Fibroblast of villous mesenchyme (primary cell): ENCODE results near the gene FBXL14. TPM values are rescaled to one million over a fixed set of nuclear protein-coding genes. Genes with fewer than 3 reads are reported as not detected.
A peak's percentile ranks its signal among the peaks of the same experiment; 100 is the strongest.

Experiments used
- DNase-seq: peaks from one replicate; pipeline ENCODE4 v3.0.0-alpha.2; 2010; ENCODE audit warnings: low read depth
- H3K4me3 ChIP-seq: 2 replicates; pipeline ENCODE4 v1.5.1; 2011; ENCODE audit warnings: low read depth, mild to moderate bottlenecking, low read length
- total RNA-seq: library from RNA; depleted of rRNA; stranded (reverse); fragments of >200 nt; gene quantifications from 2 replicates; pipeline ENCODE4 v1.2.3, GENCODE V29; 2012
- TF ChIP-seq, protein P1 (sequence below): IDR thresholded peaks from 2 replicates; pipeline ENCODE4 v1.5.1; 2012; ENCODE audit warnings: low read depth, mild to moderate bottlenecking, low read length; ENCODE audit not compliant: insufficient read depth

Gene FBXL14
- total RNA-seq, 1 donor: 9.5 TPM

DNA sequence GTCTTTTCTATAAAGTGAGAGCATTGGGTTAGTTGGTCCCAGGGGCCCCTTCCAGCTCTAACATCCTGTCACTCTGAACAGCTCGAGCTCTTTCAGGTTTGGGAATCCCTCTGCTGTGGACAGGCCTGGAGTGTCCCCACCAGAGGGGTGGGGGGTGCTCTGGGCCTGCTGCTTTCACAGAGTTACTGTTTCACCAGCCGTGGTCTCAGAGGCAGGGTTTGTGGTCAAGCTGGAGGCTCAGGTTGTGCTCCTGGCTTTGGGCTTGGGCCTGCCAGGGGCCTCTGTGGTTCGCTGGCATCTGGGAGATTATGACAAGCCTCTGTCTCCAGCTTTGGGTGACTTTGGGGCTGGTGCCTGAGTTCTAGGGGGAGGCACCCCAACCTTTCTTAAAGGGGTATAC, 59.6 kb downstream of the FBXL14 start:
- DNase-seq: no peak
- no peak overlapping the region for H3K4me3 ChIP-seq

DNA sequence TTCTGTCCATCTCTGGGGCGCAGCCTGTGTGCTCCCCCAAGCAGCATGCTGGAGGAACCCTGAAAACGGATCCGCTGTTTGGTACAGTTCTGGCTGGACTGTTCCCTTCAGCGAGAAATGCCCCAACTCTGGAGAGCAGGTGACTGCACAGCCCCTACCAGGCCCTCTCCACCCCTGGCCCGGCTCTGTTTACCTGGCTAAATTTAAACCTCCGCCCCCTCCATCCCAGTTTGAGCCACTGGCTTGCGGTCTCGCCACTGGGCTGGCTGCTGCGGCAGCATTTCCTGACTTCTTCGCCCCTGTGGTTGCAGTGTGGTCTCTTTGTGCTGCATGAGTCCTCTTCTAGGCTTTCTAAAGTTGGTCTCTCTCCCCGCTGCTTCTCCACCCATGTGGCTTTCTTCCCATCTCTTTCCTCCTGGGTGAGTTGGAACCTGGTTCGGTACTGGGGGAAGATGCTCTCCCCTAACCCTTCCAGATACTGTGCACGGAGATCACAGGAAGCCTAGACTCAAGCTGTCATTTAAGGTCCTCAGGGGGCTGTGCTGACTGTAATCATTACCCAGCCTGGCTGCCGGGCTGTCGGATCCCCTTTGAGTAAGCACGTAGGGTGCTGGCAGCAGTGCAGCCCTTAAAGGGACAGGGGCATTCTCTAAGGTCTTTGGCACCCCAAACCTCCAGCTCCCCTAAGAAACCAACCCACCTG, 60.6 kb downstream of the FBXL14 start:
- TF ChIP-seq, protein P1, sequence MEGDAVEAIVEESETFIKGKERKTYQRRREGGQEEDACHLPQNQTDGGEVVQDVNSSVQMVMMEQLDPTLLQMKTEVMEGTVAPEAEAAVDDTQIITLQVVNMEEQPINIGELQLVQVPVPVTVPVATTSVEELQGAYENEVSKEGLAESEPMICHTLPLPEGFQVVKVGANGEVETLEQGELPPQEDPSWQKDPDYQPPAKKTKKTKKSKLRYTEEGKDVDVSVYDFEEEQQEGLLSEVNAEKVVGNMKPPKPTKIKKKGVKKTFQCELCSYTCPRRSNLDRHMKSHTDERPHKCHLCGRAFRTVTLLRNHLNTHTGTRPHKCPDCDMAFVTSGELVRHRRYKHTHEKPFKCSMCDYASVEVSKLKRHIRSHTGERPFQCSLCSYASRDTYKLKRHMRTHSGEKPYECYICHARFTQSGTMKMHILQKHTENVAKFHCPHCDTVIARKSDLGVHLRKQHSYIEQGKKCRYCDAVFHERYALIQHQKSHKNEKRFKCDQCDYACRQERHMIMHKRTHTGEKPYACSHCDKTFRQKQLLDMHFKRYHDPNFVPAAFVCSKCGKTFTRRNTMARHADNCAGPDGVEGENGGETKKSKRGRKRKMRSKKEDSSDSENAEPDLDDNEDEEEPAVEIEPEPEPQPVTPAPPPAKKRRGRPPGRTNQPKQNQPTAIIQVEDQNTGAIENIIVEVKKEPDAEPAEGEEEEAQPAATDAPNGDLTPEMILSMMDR: no peak
- no peak for DNase-seq
- H3K4me3 ChIP-seq: no peak overlapping the region

More for the DNA sequence above, 59.6 kb downstream of the FBXL14 start:
- TF ChIP-seq, protein P1: no peak

DNA sequence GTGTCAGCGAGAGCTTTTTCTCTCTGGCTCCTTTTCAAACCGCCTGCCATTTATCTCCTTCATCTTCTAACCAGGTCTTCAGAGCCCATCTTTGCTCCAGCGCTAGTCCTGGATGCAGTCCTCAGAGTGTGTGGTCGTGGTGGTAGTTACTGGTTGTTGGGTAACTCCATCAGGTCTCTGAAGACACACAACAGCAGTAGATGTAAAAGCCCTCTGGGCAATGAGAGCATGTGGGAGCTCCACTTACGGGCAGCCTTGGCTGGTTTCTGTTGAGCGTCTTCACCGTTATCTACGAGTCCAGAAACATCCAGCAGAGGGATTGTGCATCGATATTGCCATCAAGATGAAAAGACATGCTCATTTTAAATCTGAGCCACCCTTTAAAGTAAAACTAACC, 61.2 kb downstream of the FBXL14 start:
- DNase-seq: no peak
- TF ChIP-seq, protein P1: peak; percentile 11
- no peak overlapping the region for H3K4me3 ChIP-seq

DNA sequence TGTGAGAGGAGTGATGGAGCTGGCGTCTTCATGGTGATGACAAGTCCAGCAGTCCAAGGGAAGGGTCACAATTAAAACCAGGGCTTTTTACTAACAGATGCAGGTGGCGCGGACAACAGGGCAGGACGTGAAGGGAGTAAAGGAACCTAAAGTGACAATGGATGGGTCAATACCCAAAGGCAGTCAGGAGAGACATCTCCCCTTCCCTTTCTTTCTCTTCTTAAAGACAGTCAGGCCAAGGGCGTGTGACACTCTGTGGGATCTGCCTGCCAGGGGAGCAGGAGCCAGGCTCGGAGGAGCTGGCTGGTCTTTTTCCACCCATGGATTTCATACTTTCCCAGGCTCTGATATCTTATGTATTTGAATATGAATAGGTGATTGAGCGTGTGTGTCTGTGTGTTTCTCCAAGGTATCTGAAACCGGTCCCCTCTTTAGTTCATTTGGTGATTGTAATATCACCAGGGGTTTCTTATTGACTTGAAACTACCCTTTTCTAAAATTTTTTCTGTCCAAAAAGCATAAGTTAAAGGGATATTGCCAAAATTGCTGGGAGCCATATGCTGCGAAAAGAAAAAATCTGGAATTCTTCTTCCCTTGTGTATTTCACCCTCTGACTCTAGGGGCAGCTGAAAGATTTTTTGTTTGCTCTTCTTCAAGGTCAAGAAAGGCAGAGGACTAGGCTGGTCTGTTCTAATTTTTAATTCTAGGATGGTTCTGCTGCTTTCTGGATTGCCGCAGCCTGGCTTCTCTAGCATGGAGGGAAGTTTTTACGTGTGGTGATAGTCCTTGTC, 61.8 kb downstream of the FBXL14 start:
- DNase-seq: no peak
- TF ChIP-seq, protein P1: no peak
- H3K4me3 ChIP-seq: no peak overlapping the region

DNA sequence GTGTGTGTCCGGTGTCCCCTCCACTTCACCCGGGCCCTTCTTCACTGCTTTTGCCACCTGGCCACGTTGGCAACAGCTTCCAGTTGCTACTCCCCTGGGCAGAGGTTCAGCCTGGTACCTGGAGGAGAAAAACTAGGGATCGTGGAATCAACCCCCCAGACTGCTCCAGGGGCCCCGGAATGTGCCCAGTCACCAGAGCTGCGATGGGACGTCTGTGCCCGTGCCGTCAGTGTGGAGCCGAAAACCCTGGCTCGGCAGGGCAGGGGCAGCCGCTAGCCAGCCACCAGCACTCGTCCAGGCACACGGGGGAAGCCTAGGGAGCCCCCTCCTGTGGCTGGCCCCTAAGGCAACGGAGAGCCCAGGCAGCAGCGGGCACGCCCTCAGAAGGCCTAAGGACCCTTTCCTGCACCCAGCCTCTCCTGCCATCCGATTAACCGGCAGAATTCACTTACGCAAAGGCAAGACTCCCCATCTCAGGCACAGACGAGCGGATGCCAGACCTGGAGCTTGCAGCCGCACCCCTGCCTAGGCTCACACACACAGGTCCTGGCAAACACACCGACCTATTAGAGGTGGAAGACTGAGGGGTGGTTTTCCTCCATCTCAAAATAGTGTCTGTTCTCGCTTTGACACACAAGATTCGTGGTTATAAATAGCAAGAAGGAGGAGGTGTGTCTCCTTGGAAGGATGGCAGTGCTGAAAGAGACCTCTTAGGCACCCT, 62.6 kb downstream of the FBXL14 start:
- peak overlapping the region; percentile 59 for H3K4me3 ChIP-seq
- TF ChIP-seq, protein P1: no peak
- no peak for DNase-seq

- peak overlapping the region; percentile 59 for H3K4me3 ChIP-seq
- DNase-seq: peak; percentile 21
- TF ChIP-seq, protein P1: no peak
Measured at GRCh38 chr12:1531153-1531653, 63.2 kb downstream of the FBXL14 start.
